Muscle of leg (tissue), 11 donors: ENCODE data around the gene ALDH3B1. TPM values are rescaled to one million over a fixed set of nuclear protein-coding genes. Genes with fewer than 3 reads are reported as not detected.

Experiments
- DNase-seq: peaks from one replicate; pipeline ENCODE4 v3.0.0; 2013
- H3K27ac ChIP-seq: one replicate; pipeline ENCODE4 v1.5.1; 2013; ENCODE audit warnings: mild to moderate bottlenecking, low read length, control low read depth
- H3K27me3 ChIP-seq: one replicate; pipeline ENCODE4 v1.6.1; 2013; ENCODE audit warnings: low read length; ENCODE audit not compliant: control insufficient read depth, insufficient read depth
- H3K36me3 ChIP-seq: one replicate; pipeline ENCODE4 v1.6.1; 2013; ENCODE audit warnings: low read length; ENCODE audit not compliant: control insufficient read depth, insufficient read depth
- H3K4me1 ChIP-seq: one replicate; pipeline ENCODE4 v1.6.1; 2013; ENCODE audit warnings: low read length; ENCODE audit not compliant: control insufficient read depth, insufficient read depth
- H3K4me3 ChIP-seq: one replicate; pipeline ENCODE4 v1.5.1; 2013; ENCODE audit warnings: low read length, control low read depth
- H3K9me3 ChIP-seq: replicated peaks from 2 replicates; pipeline ENCODE4 v1.6.1; 2013; ENCODE audit warnings: low read depth, low read length; ENCODE audit not compliant: control insufficient read depth
- WGBS: methylation state at CpG from one replicate; pipeline ENCODE4 v1.1.5; 2013; ENCODE audit warnings: missing lambda C conversion rate; ENCODE audit not compliant: insufficient coverage; 5-methylcytosine and 5-hydroxymethylcytosine counted together
- polyA plus RNA-seq, 8 donors: library from polyadenylated mRNA; unstranded; fragments of 120-200 nt; gene quantifications; one replicate each; pipeline versions ENCODE4 v1.2.1 to v1.2.3, GENCODE V29; 2013; ENCODE audit warnings: inconsistent platforms in 1 of 8, low replicate concordance in 1 of 8; ENCODE audit not compliant: insufficient read length in 8 of 8, insufficient read depth in 1 of 8
- total RNA-seq: library from RNA; stranded (reverse); fragments of 120-200 nt; gene quantifications from one replicate; pipeline ENCODE4 v1.2.4, GENCODE V29; 2013

The ALDH3B1 gene
- total and polyA plus RNA-seq, 9 donors: 3.2 to 10.7 (median 5.4) TPM

DNA sequence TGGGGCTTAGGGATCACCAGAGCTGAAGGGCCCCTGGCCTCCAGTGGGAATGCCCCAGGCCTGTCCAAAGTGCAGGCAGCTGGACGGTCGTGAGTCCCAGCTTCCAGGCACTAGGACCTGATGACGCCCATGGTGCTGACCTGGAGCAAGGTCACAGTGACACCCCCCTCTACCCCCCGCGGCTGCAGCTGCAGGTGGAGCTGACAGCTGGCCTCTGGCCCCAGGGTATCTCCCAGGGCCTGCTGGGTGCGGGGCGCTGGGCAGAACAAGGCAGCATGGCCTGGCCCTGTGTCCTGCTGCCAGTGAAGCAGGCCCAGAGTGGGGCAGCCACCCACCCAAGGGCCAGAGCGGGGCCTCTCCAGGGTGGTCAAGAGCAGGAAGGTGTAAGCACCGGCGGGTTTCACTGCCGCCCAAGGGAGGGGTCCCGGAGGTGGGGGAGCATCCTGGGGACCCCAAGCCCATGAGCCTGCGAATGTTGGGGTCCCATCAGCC is 28.1 kb downstream of the ALDH3B1 start:
- peaks cover 30% of the 10 kb centered on the region for H3K36me3 ChIP-seq
- no peaks in the 10 kb centered on the region for H3K9me3 ChIP-seq
- no peaks in the 10 kb centered on the region for H3K27me3 ChIP-seq
- peaks cover 64% of the 10 kb centered on the region for H3K4me1 ChIP-seq
- no peak for DNase-seq
- H3K4me3 ChIP-seq: peak overlapping the region; percentile 61
- H3K27ac ChIP-seq: peak overlapping the region; percentile 85
- WGBS: 39% methylated on average over 13 of the region's 13 CpGs

DNA sequence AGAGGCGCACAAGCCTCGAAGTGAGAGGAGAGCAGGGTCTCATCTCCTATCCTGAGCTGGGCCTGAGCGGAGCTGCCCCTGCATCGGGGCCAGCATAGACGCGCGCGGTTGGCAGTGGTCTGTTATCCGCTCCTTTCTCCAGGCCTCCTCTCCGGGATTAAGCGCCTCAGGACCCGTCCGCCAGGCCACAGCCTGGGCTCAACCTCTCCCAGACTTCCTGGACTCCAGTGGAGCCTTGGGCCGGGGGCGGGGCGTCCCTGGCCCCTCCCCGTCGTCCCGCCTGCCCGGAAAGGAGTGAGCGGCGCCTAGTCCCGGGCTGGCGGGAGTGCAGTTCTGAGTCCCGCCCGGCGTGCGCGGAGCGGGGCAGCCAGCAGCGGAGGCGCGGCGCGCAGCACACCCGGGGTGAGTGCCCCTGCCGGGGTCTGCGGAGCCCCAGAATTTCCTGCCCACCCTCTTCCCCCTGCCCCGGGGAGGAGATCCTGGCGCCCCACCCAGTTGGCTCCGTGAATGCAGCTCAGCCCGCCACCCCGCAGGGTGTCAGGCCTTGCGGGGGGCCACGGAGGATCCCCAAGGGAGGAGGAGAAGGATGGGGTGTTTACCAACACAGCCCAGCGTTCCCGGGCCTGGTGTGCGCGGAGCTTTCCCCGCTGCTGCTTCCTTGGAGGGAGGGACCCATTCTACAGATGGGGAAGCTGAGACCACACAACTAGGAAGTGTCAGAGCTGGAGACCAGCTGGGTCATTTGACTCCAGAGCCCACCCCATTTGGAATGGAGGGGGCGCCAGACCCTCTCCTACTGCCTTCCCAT is 28.8 kb downstream of the ALDH3B1 start, which contains the start of gene TCIRG1:
Gene TCIRG1, plus strand, starts transcription at position 308 of the 808 bp plus-strand sequence. CDS start 2,247 bp downstream, outside the sequence.
- H3K36me3 ChIP-seq: peaks cover 24% of the 10 kb centered on the region
- H3K27me3 ChIP-seq: no peaks in the 10 kb centered on the region
- H3K27ac ChIP-seq: peak within 1 kb of the TSS; percentile 87
- peaks cover 71% of the 10 kb centered on the region for H3K4me1 ChIP-seq
- peak; percentile 93 for DNase-seq
- H3K9me3 ChIP-seq: no peaks in the 10 kb centered on the region
- H3K4me3 ChIP-seq: peak within 1 kb of the TSS; percentile 61
- 8% methylated on average over 44 of the region's 51 CpGs for WGBS

DNA sequence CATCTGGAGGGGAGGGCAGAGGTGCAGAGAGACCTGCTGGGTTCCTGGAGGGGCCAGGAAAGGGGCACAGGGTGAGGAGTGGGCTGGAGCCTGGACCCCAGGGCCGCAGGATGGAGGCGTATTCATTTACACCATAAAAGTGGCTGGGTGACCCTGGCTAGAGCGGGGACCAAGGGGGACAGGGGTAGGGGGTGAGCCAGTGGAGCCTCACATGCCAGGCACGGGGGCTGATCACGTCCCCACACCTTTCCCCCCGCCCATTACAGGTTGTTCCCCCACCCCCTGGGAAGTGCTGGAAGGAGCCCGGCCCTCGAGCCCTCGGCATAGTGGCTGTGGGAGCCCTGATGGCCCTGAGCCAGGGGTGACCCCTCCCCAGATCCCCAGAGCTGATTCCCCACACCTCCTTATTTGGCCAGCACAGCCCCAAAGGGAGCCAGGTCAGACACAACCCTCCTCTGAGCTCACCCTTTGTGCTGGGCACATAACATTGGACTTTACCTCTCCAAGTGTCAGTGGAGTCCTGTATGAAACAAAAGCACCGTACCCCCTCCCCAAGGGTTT is 29.5 kb downstream of the ALDH3B1 start:
- H3K36me3 ChIP-seq: peaks cover 24% of the 10 kb centered on the region
- no peaks in the 10 kb centered on the region for H3K27me3 ChIP-seq
- DNase-seq: no peak
- no peaks in the 10 kb centered on the region for H3K9me3 ChIP-seq
- 8% methylated on average over 4 of the region's 10 CpGs for WGBS
- peak overlapping the region; percentile 87 for H3K27ac ChIP-seq
- H3K4me3 ChIP-seq: peak overlapping the region; percentile 61
- peaks cover 77% of the 10 kb centered on the region for H3K4me1 ChIP-seq

DNA sequence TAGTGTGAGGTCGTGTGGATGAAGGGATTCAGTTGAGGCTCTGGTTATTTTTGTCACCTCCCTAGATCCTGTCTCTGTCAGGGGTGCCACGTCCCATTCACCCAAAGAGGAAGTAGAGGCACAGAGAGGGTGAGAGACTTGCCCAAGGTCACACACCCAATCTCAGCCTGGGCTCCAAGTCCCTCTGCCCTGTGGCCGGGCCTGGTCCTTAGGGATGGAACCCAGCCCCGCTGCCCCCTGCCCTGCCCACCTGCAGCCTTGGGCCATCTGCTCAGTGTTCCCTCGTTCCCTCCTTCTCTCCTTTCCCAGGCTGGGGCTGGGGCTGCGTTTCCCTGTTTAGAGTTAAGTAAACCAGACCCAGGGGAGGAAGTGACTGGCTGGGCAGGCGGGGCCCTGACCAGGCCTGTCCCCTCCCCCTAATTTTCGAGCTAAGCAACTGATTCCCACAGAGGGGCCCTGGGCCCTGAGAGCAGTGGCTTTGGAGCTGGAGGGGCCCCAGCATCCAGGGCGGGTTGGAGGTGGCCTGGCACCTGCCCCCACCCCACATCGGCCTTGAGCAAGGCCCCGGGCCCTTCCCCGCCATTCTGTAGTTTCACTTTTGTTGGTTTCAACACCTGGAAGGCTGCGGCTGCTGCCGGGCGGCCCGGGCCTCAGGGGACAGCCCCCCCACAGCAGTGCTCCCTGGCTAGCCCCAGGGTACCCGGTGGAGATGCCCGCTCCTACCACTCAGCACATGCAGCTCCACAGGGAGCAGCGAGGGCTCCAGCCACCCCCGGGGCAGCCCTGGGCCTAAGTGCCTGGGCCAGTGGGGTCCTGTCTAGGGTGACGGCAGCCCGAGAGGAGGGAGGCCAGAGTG is 30.2 kb downstream of the ALDH3B1 start:
- Histone ChIP-seq H3K4me1 (peaks cover 77% of the 10 kb centered on the region), H3K27me3 (no peaks in the 10 kb centered on the region), H3K9me3 (no peaks in the 10 kb centered on the region), H3K36me3 (peaks cover 24% of the 10 kb centered on the region), H3K27ac (peak overlapping the region; percentile 87), H3K4me3 (peak overlapping the region; percentile 49)
- peak; percentile 90 for DNase-seq
- WGBS: 7% methylated on average over 8 of the region's 22 CpGs

GRCh38 chr11:68040957-68041591 is 30.9 kb downstream of the ALDH3B1 start:
- Histone ChIP-seq H3K27ac (peak overlapping the region; percentile 87), H3K27me3 (no peaks in the 10 kb centered on the region), H3K9me3 (no peaks in the 10 kb centered on the region), H3K36me3 (peaks cover 18% of the 10 kb centered on the region), H3K4me3 (peak overlapping the region; percentile 49), H3K4me1 (peaks cover 77% of the 10 kb centered on the region)
- DNase-seq: peak; percentile 14
- WGBS: 65% methylated on average over 19 of the region's 23 CpGs

- Histone ChIP-seq H3K9me3 (no peaks in the 10 kb centered on the region), H3K27ac (no peak overlapping the region), H3K36me3 (peaks cover 14% of the 10 kb centered on the region), H3K4me3 (no peak overlapping the region), H3K4me1 (peaks cover 73% of the 10 kb centered on the region), H3K27me3 (no peaks in the 10 kb centered on the region)
- DNase-seq: peak; percentile 6
- WGBS: 68% methylated on average over 7 of the region's 12 CpGs
These were observed 31.6 kb downstream of the ALDH3B1 start for GRCh38 chr11:68041617-68042218.

DNA sequence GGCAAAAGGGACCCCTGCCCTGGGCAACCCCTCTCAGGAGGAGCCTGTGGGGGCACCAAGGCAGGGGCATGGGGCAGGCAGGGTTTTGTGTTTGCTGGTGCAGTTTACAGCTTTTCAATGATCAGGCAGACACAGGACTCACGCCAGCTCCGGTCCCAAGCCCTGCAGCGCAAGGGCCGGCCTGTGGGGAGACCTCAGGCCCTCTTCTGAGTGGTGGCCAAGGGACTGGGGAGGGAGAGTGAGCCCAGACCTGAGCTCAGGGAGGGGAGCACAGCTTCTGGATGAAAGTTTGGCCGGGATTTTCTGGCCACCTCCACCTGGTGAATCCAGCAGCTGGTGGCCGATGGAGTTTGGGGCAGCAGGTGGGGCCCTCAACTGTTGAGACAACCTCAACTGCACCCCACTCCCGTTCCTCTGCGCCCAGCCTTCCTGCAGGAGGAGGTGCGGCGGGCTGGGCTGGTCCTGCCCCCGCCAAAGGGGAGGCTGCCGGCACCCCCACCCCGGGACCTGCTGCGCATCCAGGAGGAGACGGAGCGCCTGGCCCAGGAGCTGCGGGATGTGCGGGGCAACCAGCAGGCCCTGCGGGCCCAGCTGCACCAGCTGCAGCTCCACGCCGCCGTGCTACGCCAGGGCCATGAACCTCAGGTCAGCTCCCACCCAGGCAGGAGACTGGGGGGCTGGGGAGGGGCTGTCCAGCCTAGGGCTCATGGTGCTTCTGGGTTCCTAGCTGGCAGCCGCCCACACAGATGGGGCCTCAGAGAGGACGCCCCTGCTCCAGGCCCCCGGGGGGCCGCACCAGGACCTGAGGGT is 32.3 kb downstream of the ALDH3B1 start:
- Histone ChIP-seq H3K4me1 (peaks cover 68% of the 10 kb centered on the region), H3K27ac (peak overlapping the region; percentile 62), H3K9me3 (no peaks in the 10 kb centered on the region), H3K27me3 (no peaks in the 10 kb centered on the region), H3K4me3 (no peak overlapping the region), H3K36me3 (peaks cover 10% of the 10 kb centered on the region)
- peak; percentile 20 for DNase-seq
- WGBS: 77% methylated on average over 21 of the region's 27 CpGs

DNA sequence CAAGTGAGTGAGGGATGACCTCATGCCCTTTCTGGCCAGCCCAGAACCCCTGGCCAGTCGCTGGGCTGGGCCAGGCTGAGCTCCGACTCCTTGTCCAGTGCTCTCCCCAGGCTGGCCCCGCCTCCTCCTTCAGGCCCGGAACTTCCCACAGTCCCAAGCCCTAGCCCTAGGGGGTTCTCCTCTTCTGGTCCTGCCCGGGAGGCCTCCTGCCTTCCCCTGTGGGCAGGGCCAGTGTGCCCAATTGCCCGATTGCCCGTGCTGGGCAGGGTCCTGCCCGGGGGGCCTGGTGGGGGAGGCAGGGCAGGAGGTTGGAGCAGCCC is 32.9 kb downstream of the ALDH3B1 start:
- 59% methylated on average over 8 of the region's 8 CpGs for WGBS
- Histone ChIP-seq H3K27ac (peak overlapping the region; percentile 62), H3K36me3 (peaks cover 10% of the 10 kb centered on the region), H3K9me3 (no peaks in the 10 kb centered on the region), H3K4me3 (no peak overlapping the region), H3K27me3 (no peaks in the 10 kb centered on the region), H3K4me1 (peaks cover 62% of the 10 kb centered on the region)
- no peak for DNase-seq
